ENCODE results near the gene SLC16A2. TPM values are rescaled to one million over a fixed set of nuclear protein-coding genes. Genes with fewer than 3 reads are reported as not detected.

The SLC16A2 gene
- total RNA-seq, 1 experiment from 2014 or later: 0.32 TPM

DNA sequence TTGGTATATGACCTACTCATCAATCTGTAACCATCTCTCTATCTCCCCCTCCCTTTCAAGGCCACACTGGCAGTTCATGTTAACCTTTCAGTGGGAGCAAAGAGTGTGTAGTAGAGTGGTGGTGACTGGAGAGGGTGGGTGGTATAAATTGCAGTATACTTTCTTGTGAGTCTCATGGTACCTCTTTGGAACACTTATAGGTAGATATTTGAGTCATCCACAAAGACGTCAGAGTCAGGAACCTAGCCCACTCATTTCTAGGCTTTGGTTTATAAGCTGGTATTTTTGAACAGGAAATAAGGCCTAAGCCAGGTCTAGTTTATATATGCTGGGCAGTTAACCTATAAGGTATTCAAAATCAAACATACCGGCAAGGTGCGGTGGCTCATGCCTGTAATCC, 156.8 kb downstream of the SLC16A2 start:
- ChIA-PET POLR2A (no interaction called here), RAD21 (ENCODE audit: low non-redundant PET in 1 of 2, low total read pairs in 2 of 2, uncharacterized antibody in 2 of 2, unreplicated experiment in 2 of 2) (no interaction called here), CTCF (no interaction called here)
- Histone ChIP-seq H3K9me2 (ENCODE audit: insufficient read depth) (no peaks in the 10 kb centered on the region), H4K20me1 (ENCODE audit: insufficient read depth) (no peaks in the 10 kb centered on the region), H3K79me2 (ENCODE audit: insufficient read depth, low read length) (no peaks in the 10 kb centered on the region), H3K27ac (ENCODE audit: low read depth, low read length) (no peak overlapping the region), H2AFZ (ENCODE audit: low read depth, low read length, poor library complexity, severe bottlenecking) (no peak overlapping the region), H3K4me1 (ENCODE audit: control insufficient read depth in 1 of 2, insufficient read depth in 2 of 2, low read length in 2 of 2) (no peaks in the 10 kb centered on the region), H3K4me2 (ENCODE audit: low read length) (no peak overlapping the region), H3K36me3 (ENCODE audit: control insufficient read depth in 1 of 2, insufficient read depth in 2 of 2, low read length in 2 of 2) (no peaks in the 10 kb centered on the region), H3K4me3 (replicated peaks in 1 of 2; ENCODE audit: low read depth in 1 of 2, low read length in 2 of 2) (no peak overlapping the region), H3K27me3 (ENCODE audit: insufficient read depth, low read length) (no peaks in the 10 kb centered on the region), H3K9me3 (ENCODE audit: control insufficient read depth in 1 of 2, insufficient read depth in 1 of 2, low read depth in 1 of 2, low read length in 2 of 2) (no peaks in the 10 kb centered on the region), H3K9ac (ENCODE audit: low read length) (no peak overlapping the region)
- ATAC-seq (no peak), DNase-seq (ENCODE audit: low read depth, low spot score) (no peak)
- intact Hi-C loops (cut with micrococcal nuclease): no loop called here
- TF ChIP-seq EZH2phosphoT487 (IDR thresholded peaks at IDR 0.05; ENCODE audit: borderline replicate concordance) (no peak), ELF1 (IDR thresholded peaks at IDR 0.05; ENCODE audit: borderline replicate concordance, low read depth) (no peak), TCF7L2 (IDR thresholded peaks at IDR 0.05; ENCODE audit: borderline replicate concordance, extremely low read depth, insufficient read depth, insufficient read length) (no peak), SRF (IDR thresholded peaks at IDR 0.05; ENCODE audit: low read depth) (no peak), EZH2 (IDR thresholded peaks at IDR 0.05) (no peak), CBX3 (IDR thresholded peaks at IDR 0.05; ENCODE audit: low read depth) (no peak), FOSL1 (IDR thresholded peaks at IDR 0.05; ENCODE audit: low read depth) (no peak), EGR1 (IDR thresholded peaks at IDR 0.05; ENCODE audit: low read depth) (no peak), POLR2A (IDR thresholded peaks at IDR 0.05; ENCODE audit: borderline replicate concordance, extremely low read depth, insufficient read depth, insufficient read length) (no peak), POLR2AphosphoS5 (IDR thresholded peaks at IDR 0.05; ENCODE audit: low read depth, low read length) (no peak), ZFX (IDR thresholded peaks at IDR 0.05) (no peak), JUND (IDR thresholded peaks at IDR 0.05) (no peak), SP1 (IDR thresholded peaks at IDR 0.05; ENCODE audit: low read depth) (no peak), SIN3A (IDR thresholded peaks at IDR 0.05; ENCODE audit: low read depth) (no peak), ZNF274 (IDR thresholded peaks at IDR 0.05; ENCODE audit: low read depth, low read length) (no peak)
- TF ChIP-seq, protein P1, sequence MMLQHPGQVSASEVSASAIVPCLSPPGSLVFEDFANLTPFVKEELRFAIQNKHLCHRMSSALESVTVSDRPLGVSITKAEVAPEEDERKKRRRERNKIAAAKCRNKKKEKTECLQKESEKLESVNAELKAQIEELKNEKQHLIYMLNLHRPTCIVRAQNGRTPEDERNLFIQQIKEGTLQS (IDR thresholded peaks at IDR 0.05): no peak
- TF ChIP-seq, protein P2, sequence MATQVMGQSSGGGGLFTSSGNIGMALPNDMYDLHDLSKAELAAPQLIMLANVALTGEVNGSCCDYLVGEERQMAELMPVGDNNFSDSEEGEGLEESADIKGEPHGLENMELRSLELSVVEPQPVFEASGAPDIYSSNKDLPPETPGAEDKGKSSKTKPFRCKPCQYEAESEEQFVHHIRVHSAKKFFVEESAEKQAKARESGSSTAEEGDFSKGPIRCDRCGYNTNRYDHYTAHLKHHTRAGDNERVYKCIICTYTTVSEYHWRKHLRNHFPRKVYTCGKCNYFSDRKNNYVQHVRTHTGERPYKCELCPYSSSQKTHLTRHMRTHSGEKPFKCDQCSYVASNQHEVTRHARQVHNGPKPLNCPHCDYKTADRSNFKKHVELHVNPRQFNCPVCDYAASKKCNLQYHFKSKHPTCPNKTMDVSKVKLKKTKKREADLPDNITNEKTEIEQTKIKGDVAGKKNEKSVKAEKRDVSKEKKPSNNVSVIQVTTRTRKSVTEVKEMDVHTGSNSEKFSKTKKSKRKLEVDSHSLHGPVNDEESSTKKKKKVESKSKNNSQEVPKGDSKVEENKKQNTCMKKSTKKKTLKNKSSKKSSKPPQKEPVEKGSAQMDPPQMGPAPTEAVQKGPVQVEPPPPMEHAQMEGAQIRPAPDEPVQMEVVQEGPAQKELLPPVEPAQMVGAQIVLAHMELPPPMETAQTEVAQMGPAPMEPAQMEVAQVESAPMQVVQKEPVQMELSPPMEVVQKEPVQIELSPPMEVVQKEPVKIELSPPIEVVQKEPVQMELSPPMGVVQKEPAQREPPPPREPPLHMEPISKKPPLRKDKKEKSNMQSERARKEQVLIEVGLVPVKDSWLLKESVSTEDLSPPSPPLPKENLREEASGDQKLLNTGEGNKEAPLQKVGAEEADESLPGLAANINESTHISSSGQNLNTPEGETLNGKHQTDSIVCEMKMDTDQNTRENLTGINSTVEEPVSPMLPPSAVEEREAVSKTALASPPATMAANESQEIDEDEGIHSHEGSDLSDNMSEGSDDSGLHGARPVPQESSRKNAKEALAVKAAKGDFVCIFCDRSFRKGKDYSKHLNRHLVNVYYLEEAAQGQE (IDR thresholded peaks at IDR 0.05; ENCODE audit: low read depth): no peak
- TF ChIP-seq, protein P3, sequence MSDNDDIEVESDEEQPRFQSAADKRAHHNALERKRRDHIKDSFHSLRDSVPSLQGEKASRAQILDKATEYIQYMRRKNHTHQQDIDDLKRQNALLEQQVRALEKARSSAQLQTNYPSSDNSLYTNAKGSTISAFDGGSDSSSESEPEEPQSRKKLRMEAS (IDR thresholded peaks at IDR 0.05): no peak
- TF ChIP-seq, protein P4, sequence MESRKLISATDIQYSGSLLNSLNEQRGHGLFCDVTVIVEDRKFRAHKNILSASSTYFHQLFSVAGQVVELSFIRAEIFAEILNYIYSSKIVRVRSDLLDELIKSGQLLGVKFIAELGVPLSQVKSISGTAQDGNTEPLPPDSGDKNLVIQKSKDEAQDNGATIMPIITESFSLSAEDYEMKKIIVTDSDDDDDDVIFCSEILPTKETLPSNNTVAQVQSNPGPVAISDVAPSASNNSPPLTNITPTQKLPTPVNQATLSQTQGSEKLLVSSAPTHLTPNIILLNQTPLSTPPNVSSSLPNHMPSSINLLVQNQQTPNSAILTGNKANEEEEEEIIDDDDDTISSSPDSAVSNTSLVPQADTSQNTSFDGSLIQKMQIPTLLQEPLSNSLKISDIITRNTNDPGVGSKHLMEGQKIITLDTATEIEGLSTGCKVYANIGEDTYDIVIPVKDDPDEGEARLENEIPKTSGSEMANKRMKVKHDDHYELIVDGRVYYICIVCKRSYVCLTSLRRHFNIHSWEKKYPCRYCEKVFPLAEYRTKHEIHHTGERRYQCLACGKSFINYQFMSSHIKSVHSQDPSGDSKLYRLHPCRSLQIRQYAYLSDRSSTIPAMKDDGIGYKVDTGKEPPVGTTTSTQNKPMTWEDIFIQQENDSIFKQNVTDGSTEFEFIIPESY (IDR thresholded peaks at IDR 0.05; ENCODE audit: extremely low read depth, insufficient replicate concordance, low read length): no peak
- TF ChIP-seq, protein P5, sequence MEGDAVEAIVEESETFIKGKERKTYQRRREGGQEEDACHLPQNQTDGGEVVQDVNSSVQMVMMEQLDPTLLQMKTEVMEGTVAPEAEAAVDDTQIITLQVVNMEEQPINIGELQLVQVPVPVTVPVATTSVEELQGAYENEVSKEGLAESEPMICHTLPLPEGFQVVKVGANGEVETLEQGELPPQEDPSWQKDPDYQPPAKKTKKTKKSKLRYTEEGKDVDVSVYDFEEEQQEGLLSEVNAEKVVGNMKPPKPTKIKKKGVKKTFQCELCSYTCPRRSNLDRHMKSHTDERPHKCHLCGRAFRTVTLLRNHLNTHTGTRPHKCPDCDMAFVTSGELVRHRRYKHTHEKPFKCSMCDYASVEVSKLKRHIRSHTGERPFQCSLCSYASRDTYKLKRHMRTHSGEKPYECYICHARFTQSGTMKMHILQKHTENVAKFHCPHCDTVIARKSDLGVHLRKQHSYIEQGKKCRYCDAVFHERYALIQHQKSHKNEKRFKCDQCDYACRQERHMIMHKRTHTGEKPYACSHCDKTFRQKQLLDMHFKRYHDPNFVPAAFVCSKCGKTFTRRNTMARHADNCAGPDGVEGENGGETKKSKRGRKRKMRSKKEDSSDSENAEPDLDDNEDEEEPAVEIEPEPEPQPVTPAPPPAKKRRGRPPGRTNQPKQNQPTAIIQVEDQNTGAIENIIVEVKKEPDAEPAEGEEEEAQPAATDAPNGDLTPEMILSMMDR (IDR thresholded peaks at IDR 0.05 in 2 of 3, conservative IDR thresholded peaks at IDR 0.05 in 1 of 3; ENCODE audit: borderline replicate concordance in 1 of 3, insufficient read depth in 1 of 3, low read depth in 2 of 3, low read length in 2 of 3): no peak
- BruUV-seq (replicated peaks): no TSS peak

Measured in HCT116 (cell line).